ENCODE measurements around the gene EYS.

Gene EYS

GRCh38 chr6:63817492-63818050 is 1889.5 kb downstream of the EYS start:
- H3K36me3 Mint-ChIP-seq (ENCODE audit: low read depth), result no peaks in the 10 kb centered on the region
- no peak overlapping the region for H3K4me3 Mint-ChIP-seq
- no peak for TF ChIP-seq CTCF (IDR thresholded peaks at IDR 0.05; ENCODE audit: unreplicated experiment in 3 of 3)
- no peaks in the 10 kb centered on the region for H3K9me3 Mint-ChIP-seq
- H3K4me1 Mint-ChIP-seq, result peaks cover 4% of the 10 kb centered on the region
- no peak overlapping the region for H3K27ac Mint-ChIP-seq
- no peaks in the 10 kb centered on the region for H3K27me3 Mint-ChIP-seq (ENCODE audit: low read depth)

- no peak overlapping the region for H3K27ac Mint-ChIP-seq
- no peaks in the 10 kb centered on the region for H3K36me3 Mint-ChIP-seq (ENCODE audit: low read depth)
- no peaks in the 10 kb centered on the region for H3K27me3 Mint-ChIP-seq (ENCODE audit: low read depth)
- no peak for TF ChIP-seq CTCF (IDR thresholded peaks at IDR 0.05; ENCODE audit: unreplicated experiment in 3 of 3)
- no peaks in the 10 kb centered on the region for H3K9me3 Mint-ChIP-seq
- H3K4me3 Mint-ChIP-seq, result no peak overlapping the region
- H3K4me1 Mint-ChIP-seq, result peaks cover 4% of the 10 kb centered on the region
Measured at GRCh38 chr6:63816982-63817436, 1890.0 kb downstream of the EYS start.

GRCh38 chr6:63816401-63816981 is 1890.5 kb downstream of the EYS start:
- no peak overlapping the region for H3K27ac Mint-ChIP-seq
- peaks cover 4% of the 10 kb centered on the region for H3K4me1 Mint-ChIP-seq
- TF ChIP-seq CTCF (IDR thresholded peaks at IDR 0.05; ENCODE audit: unreplicated experiment in 3 of 3), result no peak
- H3K4me3 Mint-ChIP-seq, result no peak overlapping the region
- H3K36me3 Mint-ChIP-seq (ENCODE audit: low read depth), result no peaks in the 10 kb centered on the region
- no peaks in the 10 kb centered on the region for H3K9me3 Mint-ChIP-seq
- H3K27me3 Mint-ChIP-seq (ENCODE audit: low read depth), result no peaks in the 10 kb centered on the region

- no peaks in the 10 kb centered on the region for H3K9me3 Mint-ChIP-seq
- no peak overlapping the region for H3K27ac Mint-ChIP-seq
- H3K27me3 Mint-ChIP-seq (ENCODE audit: low read depth), result peaks cover 3% of the 10 kb centered on the region
- H3K36me3 Mint-ChIP-seq (ENCODE audit: low read depth), result no peaks in the 10 kb centered on the region
- TF ChIP-seq CTCF (IDR thresholded peaks at IDR 0.05; ENCODE audit: unreplicated experiment in 3 of 3), result no peak
- H3K4me3 Mint-ChIP-seq, result no peak overlapping the region
- H3K4me1 Mint-ChIP-seq, result peaks cover 4% of the 10 kb centered on the region
Measured at GRCh38 chr6:63814459-63814858, 1892.6 kb downstream of the EYS start.

GRCh38 chr6:63813566-63814120 is 1893.4 kb downstream of the EYS start:
- H3K27ac Mint-ChIP-seq, result no peak overlapping the region
- no peak for TF ChIP-seq CTCF (IDR thresholded peaks at IDR 0.05; ENCODE audit: unreplicated experiment in 3 of 3)
- peaks cover 3% of the 10 kb centered on the region for H3K27me3 Mint-ChIP-seq (ENCODE audit: low read depth)
- H3K4me3 Mint-ChIP-seq, result no peak overlapping the region
- no peaks in the 10 kb centered on the region for H3K36me3 Mint-ChIP-seq (ENCODE audit: low read depth)
- H3K4me1 Mint-ChIP-seq, result peaks cover 4% of the 10 kb centered on the region
- no peaks in the 10 kb centered on the region for H3K9me3 Mint-ChIP-seq

GRCh38 chr6:63808576-63808975 is 1898.5 kb downstream of the EYS start:
- Mint-ChIP-seq H3K27ac (no peak overlapping the region), H3K36me3 (ENCODE audit: low read depth) (no peaks in the 10 kb centered on the region), H3K9me3 (no peaks in the 10 kb centered on the region), H3K4me1 (peaks cover 12% of the 10 kb centered on the region), H3K4me3 (no peak overlapping the region), H3K27me3 (ENCODE audit: low read depth) (peaks cover 3% of the 10 kb centered on the region)
- no peak for TF ChIP-seq CTCF (IDR thresholded peaks at IDR 0.05; ENCODE audit: unreplicated experiment in 3 of 3)

Data from nephron (organoid).